SK-N-SH treated with all-trans-retinoic acid at 6 μM for 48 hours (cell line): ENCODE measurements around the gene IL20RB.
"Not testable (repeated sequence)": the region's sequence is repeated elsewhere in the genome, so short reads cannot be mapped to it uniquely, and the experiment has no call there.

Experiments
- ATAC-seq: fragments of 200-7000 bp; cut with Tn5 transposase; 3 replicates; pipeline ENCODE4 v1.9.1; 2020; ENCODE audit warnings: mild to moderate bottlenecking, moderate library complexity
- ARNTL ChIP-seq: fragments of 450-650 bp; formaldehyde crosslinking; IDR thresholded peaks from 2 replicates; pipeline ENCODE4 v1.5.0; 2020; ENCODE audit warnings: low read depth, mild to moderate bottlenecking, moderate library complexity, borderline replicate concordance
- BACH2 ChIP-seq: fragments of 250-450 bp; sonication (Bioruptor Pico); IDR thresholded peaks from 2 replicates; pipeline ENCODE4 v1.9.0; 2021; ENCODE audit warnings: mild to moderate bottlenecking, borderline replicate concordance
- CSDC2 ChIP-seq: fragments of 250-450 bp; sonication (Bioruptor Pico); IDR thresholded peaks from 2 replicates; pipeline ENCODE4 v1.5.0; 2020; ENCODE audit warnings: mild to moderate bottlenecking, moderate library complexity
- ESRRG ChIP-seq: fragments of 250-450 bp; sonication (Bioruptor Pico); IDR thresholded peaks from 2 replicates; pipeline ENCODE4 v1.6.1; 2021; ENCODE audit warnings: mild to moderate bottlenecking
- GLIS3 ChIP-seq: fragments of 250-450 bp; sonication (Bioruptor Pico); IDR thresholded peaks from 2 replicates; pipeline ENCODE4 v1.5.0; 2020; ENCODE audit warnings: mild to moderate bottlenecking, moderate library complexity
- ISL1 ChIP-seq: fragments of 250-450 bp; sonication (Bioruptor Pico); IDR thresholded peaks from 2 replicates; pipeline ENCODE4 v2.1.2; 2022; ENCODE audit warnings: mild to moderate bottlenecking, moderate library complexity
- OSR1 ChIP-seq: fragments of 250-450 bp; sonication (Bioruptor Pico); IDR thresholded peaks from 2 replicates; pipeline ENCODE4 v1.8.0; 2022; ENCODE audit warnings: moderate library complexity, mild to moderate bottlenecking, inconsistent platforms
- POU6F1 ChIP-seq: fragments of 250-450 bp; sonication (Bioruptor Pico); IDR thresholded peaks from 2 replicates; pipeline ENCODE4 v1.8.0; 2021; ENCODE audit warnings: low read depth, mild to moderate bottlenecking, moderate library complexity, borderline replicate concordance
- PPARA ChIP-seq: fragments of 250-450 bp; sonication (Bioruptor Pico); IDR thresholded peaks from 2 replicates; pipeline ENCODE4 v1.5.0; 2020; ENCODE audit warnings: mild to moderate bottlenecking, borderline replicate concordance
- SNAI2 ChIP-seq: fragments of 250-450 bp; sonication (Bioruptor Pico); IDR thresholded peaks from 2 replicates; pipeline ENCODE4 v1.5.0; 2020; ENCODE audit warnings: mild to moderate bottlenecking, moderate library complexity
- TCF4 ChIP-seq: fragments of 250-450 bp; sonication (Bioruptor Pico); IDR thresholded peaks from 2 replicates; pipeline ENCODE4 v1.8.0; 2021; ENCODE audit warnings: mild to moderate bottlenecking, moderate library complexity, borderline replicate concordance
- TOX ChIP-seq: fragments of 250-450 bp; sonication (Bioruptor Pico); IDR thresholded peaks from 2 replicates; pipeline ENCODE4 v1.8.0; 2021; ENCODE audit warnings: mild to moderate bottlenecking, moderate library complexity, borderline replicate concordance
- TSHZ2 ChIP-seq: fragments of 250-450 bp; sonication (Bioruptor Pico); IDR thresholded peaks from 2 replicates; pipeline ENCODE4 v1.5.0; 2020; ENCODE audit warnings: mild to moderate bottlenecking, moderate library complexity
- ZC3H10 ChIP-seq: fragments of 250-450 bp; sonication (Bioruptor Pico); IDR thresholded peaks from 2 replicates; pipeline ENCODE4 v1.5.1; 2021; ENCODE audit warnings: mild to moderate bottlenecking, moderate library complexity
- ZFP3 ChIP-seq: fragments of 250-450 bp; sonication (Bioruptor Pico); IDR thresholded peaks from 2 replicates; pipeline ENCODE4 v1.5.0; 2020; ENCODE audit warnings: mild to moderate bottlenecking, moderate library complexity
- ZFP30 ChIP-seq: fragments of 450-650 bp; formaldehyde crosslinking; IDR thresholded peaks from 2 replicates; pipeline ENCODE4 v1.5.0; 2022; ENCODE audit warnings: mild to moderate bottlenecking, moderate library complexity
- ZNF565 ChIP-seq: fragments of 450-650 bp; formaldehyde crosslinking; conservative IDR thresholded peaks from 2 replicates; pipeline ENCODE4 v1.5.0; 2020; ENCODE audit warnings: low read depth, mild to moderate bottlenecking, moderate library complexity
- ZNF70 ChIP-seq: fragments of 450-650 bp; formaldehyde crosslinking; IDR thresholded peaks from 2 replicates; pipeline ENCODE4 v1.5.0; 2020; ENCODE audit warnings: mild to moderate bottlenecking, moderate library complexity
- ZNF8 ChIP-seq: fragments of 450-650 bp; formaldehyde crosslinking; IDR thresholded peaks from 2 replicates; pipeline ENCODE4 v1.5.0; 2020; ENCODE audit warnings: mild to moderate bottlenecking, moderate library complexity
- TF ChIP-seq, protein P1 (sequence below): fragments of 250-450 bp; sonication (Bioruptor Pico); IDR thresholded peaks from 2 replicates; pipeline ENCODE4 v1.5.1; 2020; ENCODE audit warnings: low read depth, mild to moderate bottlenecking, moderate library complexity
- TF ChIP-seq, protein P2 (sequence below): fragments of 250-450 bp; sonication (Bioruptor Pico); IDR thresholded peaks from 2 replicates; pipeline ENCODE4 v1.5.1; 2021; ENCODE audit warnings: mild to moderate bottlenecking, moderate library complexity

Gene IL20RB

DNA sequence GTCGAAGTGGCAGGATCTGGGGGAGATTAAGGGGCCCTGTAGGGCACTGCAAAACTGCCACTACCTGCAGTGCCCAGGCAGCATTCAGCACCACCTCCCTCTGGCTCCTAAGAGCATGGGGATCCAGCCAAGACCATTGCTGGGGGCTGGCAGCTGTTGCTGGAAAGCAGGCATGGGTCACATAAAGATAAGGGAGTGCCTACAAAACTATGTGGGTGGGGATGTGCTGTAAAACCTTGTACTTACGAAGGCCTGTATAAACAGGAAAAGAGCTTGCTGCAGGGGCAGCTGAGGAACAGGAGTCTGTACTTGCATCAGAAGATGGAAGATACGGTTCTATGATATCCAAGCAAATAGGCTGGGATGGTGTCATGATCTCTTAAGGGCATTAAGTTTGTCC is 27.1 kb downstream of the IL20RB start:
- no peak for TF ChIP-seq TOX (CRISPR knock-in tag)
- ATAC-seq: no peak

DNA sequence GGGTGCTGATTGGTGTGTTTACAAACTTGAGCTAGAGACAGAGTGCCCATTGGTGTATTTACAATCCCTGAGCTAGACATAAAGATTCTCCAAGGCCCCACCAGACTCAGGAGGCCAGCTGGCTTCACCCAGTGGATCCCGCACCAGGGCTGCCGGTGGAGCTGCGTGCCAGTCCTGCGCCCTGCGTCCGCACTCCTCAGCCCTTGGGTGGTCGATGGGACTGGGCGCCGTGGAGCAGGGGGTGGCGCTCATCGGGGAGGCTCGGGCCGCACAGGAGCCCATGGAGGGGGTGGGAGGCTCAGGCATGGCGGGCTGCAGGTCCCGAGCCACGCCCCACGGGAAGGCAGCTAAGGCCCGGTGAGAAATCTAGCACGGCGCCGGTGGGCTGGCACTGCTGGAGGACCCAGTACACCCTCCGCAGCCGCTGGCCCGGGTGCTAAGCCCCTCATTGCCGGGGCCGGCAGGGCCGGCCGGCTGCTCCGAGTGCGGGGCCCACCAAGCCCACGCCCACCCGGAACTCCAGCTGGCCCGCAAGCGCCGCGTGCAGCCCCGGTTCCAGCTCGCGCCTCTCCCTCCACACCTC is 29.7 kb downstream of the IL20RB start:
- ATAC-seq: not testable (repeated sequence)

DNA sequence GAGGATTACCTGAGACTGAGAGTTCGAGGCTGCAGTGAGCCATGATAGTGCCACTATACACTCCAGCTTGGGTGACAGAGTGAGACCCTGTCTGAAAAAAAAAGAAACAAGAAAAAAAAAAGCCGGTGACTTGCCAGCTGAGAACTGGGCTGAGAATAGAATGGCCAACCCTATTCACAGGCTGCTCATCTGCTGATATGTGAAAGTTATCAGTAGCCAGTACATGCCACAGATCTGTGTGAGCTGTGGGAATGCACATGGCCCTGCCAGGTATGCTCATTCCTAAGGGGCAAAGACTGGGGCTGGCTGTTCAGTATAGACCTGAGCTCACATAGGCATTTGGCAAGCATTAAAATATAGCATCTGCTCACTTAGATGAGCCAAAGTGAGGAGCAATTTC is 30.9 kb downstream of the IL20RB start:
- TF ChIP-seq PPARA (CRISPR knock-in tag) (no peak), OSR1 (CRISPR knock-in tag) (no peak), ZNF8 (CRISPR knock-in tag) (no peak), SNAI2 (CRISPR knock-in tag) (no peak), ZNF565 (no peak), BACH2 (CRISPR knock-in tag) (no peak), ARNTL (CRISPR knock-in tag) (no peak), ISL1 (no peak), TCF4 (CRISPR knock-in tag) (no peak), TOX (CRISPR knock-in tag) (no peak), POU6F1 (CRISPR knock-in tag) (no peak), ZFP30 (CRISPR knock-in tag) (no peak), TSHZ2 (CRISPR knock-in tag) (no peak), CSDC2 (CRISPR knock-in tag) (no peak), ZNF70 (CRISPR knock-in tag) (no peak)
- TF ChIP-seq, protein P1, sequence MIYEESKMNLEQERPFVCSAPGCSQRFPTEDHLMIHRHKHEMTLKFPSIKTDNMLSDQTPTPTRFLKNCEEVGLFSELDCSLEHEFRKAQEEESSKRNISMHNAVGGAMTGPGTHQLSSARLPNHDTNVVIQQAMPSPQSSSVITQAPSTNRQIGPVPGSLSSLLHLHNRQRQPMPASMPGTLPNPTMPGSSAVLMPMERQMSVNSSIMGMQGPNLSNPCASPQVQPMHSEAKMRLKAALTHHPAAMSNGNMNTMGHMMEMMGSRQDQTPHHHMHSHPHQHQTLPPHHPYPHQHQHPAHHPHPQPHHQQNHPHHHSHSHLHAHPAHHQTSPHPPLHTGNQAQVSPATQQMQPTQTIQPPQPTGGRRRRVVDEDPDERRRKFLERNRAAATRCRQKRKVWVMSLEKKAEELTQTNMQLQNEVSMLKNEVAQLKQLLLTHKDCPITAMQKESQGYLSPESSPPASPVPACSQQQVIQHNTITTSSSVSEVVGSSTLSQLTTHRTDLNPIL (CRISPR knock-in tag): no peak
- TF ChIP-seq, protein P2, sequence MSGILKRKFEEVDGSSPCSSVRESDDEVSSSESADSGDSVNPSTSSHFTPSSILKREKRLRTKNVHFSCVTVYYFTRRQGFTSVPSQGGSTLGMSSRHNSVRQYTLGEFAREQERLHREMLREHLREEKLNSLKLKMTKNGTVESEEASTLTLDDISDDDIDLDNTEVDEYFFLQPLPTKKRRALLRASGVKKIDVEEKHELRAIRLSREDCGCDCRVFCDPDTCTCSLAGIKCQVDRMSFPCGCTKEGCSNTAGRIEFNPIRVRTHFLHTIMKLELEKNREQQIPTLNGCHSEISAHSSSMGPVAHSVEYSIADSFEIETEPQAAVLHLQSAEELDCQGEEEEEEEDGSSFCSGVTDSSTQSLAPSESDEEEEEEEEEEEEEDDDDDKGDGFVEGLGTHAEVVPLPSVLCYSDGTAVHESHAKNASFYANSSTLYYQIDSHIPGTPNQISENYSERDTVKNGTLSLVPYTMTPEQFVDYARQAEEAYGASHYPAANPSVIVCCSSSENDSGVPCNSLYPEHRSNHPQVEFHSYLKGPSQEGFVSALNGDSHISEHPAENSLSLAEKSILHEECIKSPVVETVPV (CRISPR knock-in tag): no peak
- no peak for ATAC-seq

DNA sequence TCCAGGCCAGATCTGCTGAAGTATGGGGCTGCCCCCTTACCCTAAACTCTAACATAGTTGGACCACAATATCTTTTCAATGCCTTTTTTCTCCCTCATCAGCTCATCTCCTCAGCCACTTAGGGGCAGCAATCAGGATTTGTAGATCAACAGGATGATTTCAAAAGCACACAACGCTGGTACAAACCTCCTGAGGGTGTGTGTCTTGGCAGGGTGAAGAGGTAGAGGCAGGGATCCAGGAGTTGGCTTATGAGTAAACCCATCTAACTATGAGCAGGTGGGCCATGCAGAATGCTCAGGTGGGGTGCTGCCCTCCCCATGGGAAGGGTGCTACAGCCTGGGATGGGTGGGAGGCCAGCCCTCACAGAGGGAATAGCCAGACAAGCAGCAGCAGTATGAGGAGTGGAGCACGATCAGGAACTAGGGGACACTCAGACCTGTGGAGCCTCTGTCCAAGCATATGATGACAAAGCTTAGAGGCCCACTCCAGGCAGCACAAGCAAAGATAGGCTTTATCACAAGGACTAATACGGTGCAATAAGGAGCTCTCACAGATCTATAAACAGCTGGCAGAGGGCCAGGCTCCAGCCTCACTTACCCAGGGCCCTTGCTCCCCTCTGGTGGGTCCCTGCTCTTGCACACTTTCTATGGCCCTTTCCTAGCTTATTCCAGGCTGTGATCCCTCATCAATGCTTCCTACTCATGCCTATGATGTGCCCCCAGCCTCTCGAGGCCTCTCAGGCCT is 32.2 kb downstream of the IL20RB start:
- no peak for ATAC-seq
- TF ChIP-seq ZFP30 (CRISPR knock-in tag) (no peak), ZNF70 (CRISPR knock-in tag) (no peak), ZNF8 (CRISPR knock-in tag) (no peak), ISL1 (no peak), TCF4 (CRISPR knock-in tag) (no peak), POU6F1 (CRISPR knock-in tag) (no peak), ESRRG (CRISPR knock-in tag) (no peak), OSR1 (CRISPR knock-in tag) (no peak), BACH2 (CRISPR knock-in tag) (no peak), ZC3H10 (CRISPR knock-in tag) (no peak), GLIS3 (CRISPR knock-in tag) (no peak), SNAI2 (CRISPR knock-in tag) (no peak), ZFP3 (CRISPR knock-in tag) (no peak), TSHZ2 (CRISPR knock-in tag) (no peak), ARNTL (CRISPR knock-in tag) (no peak)
- TF ChIP-seq, protein P1 (CRISPR knock-in tag): no peak
